Activated T-cell treated with anti-CD3 and anti-CD28 coated beads, Interleukin-2, amount 50 U/mL, for 4 hours (primary cell): Measurements from ENCODE around the gene ADNP2. TPM values are rescaled to one million over a fixed set of nuclear protein-coding genes. Genes with fewer than 3 reads are reported as not detected.
"Not testable (repeated sequence)": the region's sequence is repeated elsewhere in the genome, so short reads cannot be mapped to it uniquely, and the experiment has no call there.

ENCODE experiments used
- ATAC-seq, 2 donors: fragments of 200-7000 bp; cut with Tn5 transposase; one replicate each; pipeline ENCODE4 v1.10.0; 2021
- DNase-seq: peaks from one replicate; pipeline ENCODE4 v3.0.0-alpha.2; 2020
- H3K27me3 Mint-ChIP-seq: one replicate; pipeline ENCODE4 v1.8.0; 2021; ENCODE audit warnings: low read depth, mixed read lengths
- H3K36me3 Mint-ChIP-seq: one replicate; pipeline ENCODE4 v1.8.0; 2022; ENCODE audit warnings: mixed read lengths; ENCODE audit not compliant: insufficient read depth
- H3K4me1 Mint-ChIP-seq: one replicate; pipeline ENCODE4 v1.8.0; 2021; ENCODE audit warnings: low read depth, mixed read lengths
- H3K4me3 Mint-ChIP-seq: one replicate; pipeline ENCODE4 v1.8.0; 2021; ENCODE audit warnings: mild to moderate bottlenecking, moderate library complexity, mixed read lengths
- H3K9me3 Mint-ChIP-seq: one replicate; pipeline ENCODE4 v1.8.0; 2021; ENCODE audit warnings: mixed read lengths
- total RNA-seq, 3 donors: library from RNA; stranded (reverse); gene quantifications; one replicate each; pipeline ENCODE4 v1.2.1, GENCODE V29; 2021

The ADNP2 gene
- total RNA-seq, 3 donors from 2014 or later: 23.3 to 26.3 (median 25.2) TPM

DNA sequence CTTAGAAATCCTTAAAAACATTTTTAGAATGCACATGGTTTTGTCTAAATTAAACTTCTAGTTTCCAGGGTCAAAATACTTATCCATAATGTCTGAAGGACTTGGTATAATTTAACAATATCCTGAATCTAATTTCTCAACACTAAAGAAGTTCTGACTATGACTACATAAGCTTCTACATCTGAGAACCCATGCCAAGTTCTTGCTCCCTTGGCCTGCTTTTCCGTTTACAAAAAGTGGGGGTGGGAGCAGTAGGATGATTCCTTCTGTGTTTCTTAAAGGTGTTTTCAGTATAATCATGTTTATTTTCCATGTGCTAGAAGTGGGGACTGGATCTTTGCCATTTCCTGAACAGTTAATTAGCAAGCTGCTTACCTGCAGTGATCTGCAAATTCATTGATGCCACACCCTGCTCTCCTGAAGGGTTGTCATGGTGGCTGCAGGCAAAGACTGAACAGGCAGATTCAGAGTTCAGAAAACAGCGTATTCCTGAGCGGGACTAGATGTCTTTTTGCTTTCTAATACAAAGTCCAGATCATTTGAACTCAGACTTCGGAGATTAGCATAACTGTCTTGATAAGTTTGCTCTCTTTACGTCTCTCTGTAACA lies 36.2 kb downstream of the ADNP2 start:
- Mint-ChIP-seq H3K4me3 (no peak overlapping the region), H3K27me3 (peaks cover 20% of the 10 kb centered on the region), H3K36me3 (peaks cover 1% of the 10 kb centered on the region), H3K9me3 (no peaks in the 10 kb centered on the region), H3K4me1 (peaks cover 13% of the 10 kb centered on the region)
- no peak for DNase-seq
- no peak for ATAC-seq

DNA sequence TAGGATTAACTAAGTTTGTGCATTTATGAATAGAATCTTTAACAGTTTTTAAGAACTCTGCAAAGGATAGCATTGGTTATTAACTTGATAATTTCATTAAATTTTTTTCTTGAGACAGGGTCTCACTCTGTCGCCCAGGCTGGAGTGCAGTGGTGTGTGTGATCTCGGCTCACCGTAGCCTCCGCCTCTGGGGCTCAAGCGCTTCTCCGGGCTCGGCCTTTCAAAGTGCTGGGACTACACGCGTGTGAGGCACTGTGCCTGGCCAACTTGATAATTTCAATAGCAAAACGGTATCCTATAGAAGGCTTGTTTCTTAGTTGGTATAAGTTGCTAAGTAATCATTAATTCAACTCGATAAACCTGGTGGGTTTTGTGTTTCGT lies 38.0 kb downstream of the ADNP2 start:
- Mint-ChIP-seq H3K4me1 (peaks cover 13% of the 10 kb centered on the region), H3K36me3 (no peaks in the 10 kb centered on the region), H3K27me3 (peaks cover 22% of the 10 kb centered on the region), H3K9me3 (no peaks in the 10 kb centered on the region), H3K4me3 (peak overlapping the region; percentile 83)
- DNase-seq: no peak
- ATAC-seq: peak; percentile 27 to 32

DNA sequence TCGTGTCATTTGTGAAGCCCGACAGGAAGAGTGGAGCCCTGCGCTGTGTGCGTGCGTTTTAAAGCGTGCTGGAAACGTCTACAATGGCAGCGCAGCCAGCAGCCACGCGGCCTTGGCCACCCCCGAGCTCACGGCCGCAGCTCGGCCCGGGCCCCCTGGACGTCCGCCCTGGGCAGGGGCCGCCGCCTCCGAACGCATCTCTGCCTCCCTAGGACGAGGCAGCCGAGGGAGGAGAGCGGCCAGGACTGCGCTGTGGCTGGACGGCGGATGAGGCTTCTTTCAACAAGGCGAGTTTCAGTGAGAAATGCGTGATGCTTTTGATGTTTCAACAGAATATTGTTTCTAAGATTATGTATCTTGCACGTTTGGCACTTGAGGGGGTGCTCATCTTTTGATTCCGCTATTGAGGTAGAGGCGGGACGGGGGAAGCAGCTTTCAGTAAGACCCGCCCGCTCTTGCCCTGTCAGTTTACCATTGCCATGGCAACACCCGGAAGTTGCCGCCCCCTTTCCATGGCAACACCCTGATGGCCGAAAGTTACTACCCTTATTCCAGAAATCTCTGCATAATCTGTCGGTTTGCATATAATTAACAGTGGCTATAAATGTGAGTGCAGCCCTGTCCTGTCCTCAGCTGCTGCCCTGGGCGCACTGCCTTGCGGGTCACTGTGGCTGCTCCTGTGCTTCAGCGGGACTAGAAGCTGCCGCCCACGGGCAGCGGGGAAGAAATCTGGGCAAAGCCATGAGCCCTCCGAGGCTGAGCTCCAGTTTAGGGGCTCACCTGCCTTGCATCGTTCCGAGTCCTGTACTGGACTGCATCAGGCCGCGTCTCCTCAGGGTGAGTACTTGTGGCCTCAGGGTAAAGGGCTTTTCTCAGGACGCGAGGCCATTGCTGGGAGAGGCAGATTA lies 38.6 kb downstream of the ADNP2 start:
- peak; percentile 60 for DNase-seq
- Mint-ChIP-seq H3K4me3 (peak overlapping the region; percentile 83), H3K4me1 (peaks cover 13% of the 10 kb centered on the region), H3K36me3 (no peaks in the 10 kb centered on the region), H3K27me3 (peaks cover 22% of the 10 kb centered on the region), H3K9me3 (no peaks in the 10 kb centered on the region)
- ATAC-seq: peak; percentile 94 to 95

DNA sequence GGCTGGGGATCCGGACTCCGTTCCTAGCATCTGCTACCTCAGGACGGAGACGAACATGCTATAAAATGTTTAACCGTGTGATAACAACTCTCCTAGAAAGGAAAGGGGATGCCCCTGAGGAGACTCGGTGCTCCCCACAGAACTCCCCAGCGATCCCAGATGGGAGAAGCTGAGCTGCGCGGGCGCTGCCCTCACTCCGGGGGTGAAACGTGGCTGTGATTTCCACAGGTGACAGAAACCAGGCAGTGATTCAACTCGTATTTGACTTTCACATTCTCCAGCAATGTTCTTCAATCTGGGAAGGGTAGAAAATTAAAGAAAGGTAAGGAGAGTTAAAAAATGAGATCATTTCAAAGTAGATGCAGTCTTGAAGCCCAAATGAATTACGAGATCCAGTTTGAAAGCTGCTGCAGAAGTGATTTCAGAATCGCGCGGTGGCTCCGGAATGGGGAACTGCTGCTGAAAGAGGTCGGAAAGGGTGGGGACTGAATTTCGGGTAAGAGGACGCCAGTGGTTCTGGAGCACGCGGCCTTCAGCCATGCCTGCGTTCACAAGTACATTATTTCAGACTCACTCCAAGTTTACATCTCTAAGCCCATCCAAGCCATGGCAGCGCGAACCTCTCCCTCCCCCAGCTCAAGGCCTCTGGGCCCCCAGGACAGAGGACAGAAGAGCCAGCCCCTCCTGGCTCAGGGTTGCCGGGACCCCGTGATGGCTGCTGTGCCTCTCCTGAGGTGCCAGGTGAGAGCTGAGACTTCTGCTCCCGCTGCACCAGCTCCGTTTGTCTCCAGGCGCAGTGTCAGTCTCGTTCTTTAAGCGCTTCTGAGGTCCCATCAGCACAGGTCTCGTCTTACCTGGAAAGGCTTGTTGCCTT lies 39.5 kb downstream of the ADNP2 start:
- peaks cover 22% of the 10 kb centered on the region for H3K27me3 Mint-ChIP-seq
- H3K4me1 Mint-ChIP-seq: peaks cover 13% of the 10 kb centered on the region
- ATAC-seq (no peak), DNase-seq (no peak)
- no peaks in the 10 kb centered on the region for H3K9me3 Mint-ChIP-seq
- H3K36me3 Mint-ChIP-seq: no peaks in the 10 kb centered on the region
- peak overlapping the region; percentile 83 for H3K4me3 Mint-ChIP-seq

DNA sequence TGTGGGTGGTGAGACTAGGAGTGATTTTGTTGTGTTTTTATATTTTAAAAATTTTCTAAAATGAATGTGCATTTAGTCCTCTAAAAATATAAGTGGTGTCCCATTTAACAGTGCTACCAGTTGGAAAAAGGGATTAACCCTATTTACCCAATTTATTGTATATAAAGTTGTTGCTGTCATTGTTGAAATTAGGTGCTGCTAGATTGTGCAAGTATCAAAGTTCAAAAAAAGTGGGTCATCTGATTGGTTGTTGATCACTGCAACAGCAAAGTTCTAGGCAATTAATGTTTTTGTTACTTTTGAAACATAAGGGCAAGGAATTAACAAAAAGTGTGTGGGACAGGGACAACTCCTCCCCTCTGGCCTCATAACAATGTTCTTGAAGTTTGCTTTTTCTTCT lies 40.6 kb downstream of the ADNP2 start:
- Mint-ChIP-seq H3K4me3 (no peak overlapping the region), H3K4me1 (peaks cover 17% of the 10 kb centered on the region), H3K9me3 (no peaks in the 10 kb centered on the region), H3K36me3 (no peaks in the 10 kb centered on the region), H3K27me3 (peaks cover 22% of the 10 kb centered on the region)
- ATAC-seq: no peak
- DNase-seq: no peak

DNA sequence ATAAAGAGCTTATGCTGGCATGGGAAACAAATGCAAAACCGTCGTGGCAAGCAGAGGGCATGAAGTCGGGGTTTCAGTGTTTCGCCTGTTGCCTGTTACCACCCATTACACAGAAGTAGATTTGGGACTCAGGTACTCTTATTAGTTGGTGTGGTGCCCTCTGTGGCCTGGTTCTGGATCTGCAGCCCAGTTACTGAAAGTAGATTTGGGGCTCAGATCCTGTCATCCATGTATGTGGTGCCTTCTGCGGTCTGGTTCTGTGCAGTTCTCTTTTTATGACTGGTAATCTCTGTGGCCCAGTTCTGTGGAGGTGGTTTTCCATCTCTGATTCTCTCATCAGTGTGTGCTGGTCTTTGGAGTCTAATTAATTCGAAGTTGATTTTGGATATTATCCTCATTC lies 45.2 kb downstream of the ADNP2 start:
- H3K27me3 Mint-ChIP-seq: peaks cover 14% of the 10 kb centered on the region
- ATAC-seq: peak; percentile 82 to 86
- no peak overlapping the region for H3K4me3 Mint-ChIP-seq
- no peak for DNase-seq
- H3K36me3 Mint-ChIP-seq: no peaks in the 10 kb centered on the region
- H3K9me3 Mint-ChIP-seq: no peaks in the 10 kb centered on the region
- peaks cover 4% of the 10 kb centered on the region for H3K4me1 Mint-ChIP-seq

DNA sequence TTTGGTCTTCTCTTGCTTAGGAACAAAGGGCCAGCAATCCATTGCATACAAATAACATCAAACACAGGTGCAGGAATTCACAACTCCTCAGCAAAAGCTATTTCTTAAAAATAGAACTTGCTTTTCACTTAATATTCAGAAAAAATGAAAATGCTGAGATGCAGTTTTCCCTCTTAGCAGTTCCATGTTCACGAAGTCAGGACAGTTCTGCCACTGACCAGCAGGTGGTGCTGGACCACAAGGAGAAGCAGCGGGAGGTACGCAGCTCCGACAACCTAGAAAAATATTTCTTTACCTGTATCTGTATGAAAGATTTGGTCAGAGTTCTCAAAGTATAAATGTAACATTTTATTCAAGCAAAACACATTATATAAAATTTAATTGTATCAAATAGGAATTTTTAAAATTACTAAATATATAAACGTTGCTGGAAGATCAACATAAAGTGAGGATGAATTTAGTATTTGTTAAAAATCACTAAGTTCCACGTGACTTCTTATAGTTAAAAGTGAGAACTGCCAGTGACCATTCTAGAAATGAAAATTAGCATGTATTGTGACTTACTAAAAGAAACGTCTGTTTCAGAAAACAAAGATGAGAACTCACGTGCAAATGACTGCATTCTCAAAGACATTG lies 48.8 kb downstream of the ADNP2 start:
- peak; percentile 68 for DNase-seq
- Mint-ChIP-seq H3K27me3 (peaks cover 28% of the 10 kb centered on the region), H3K36me3 (no peaks in the 10 kb centered on the region), H3K9me3 (no peaks in the 10 kb centered on the region), H3K4me1 (peaks cover 6% of the 10 kb centered on the region), H3K4me3 (no peak overlapping the region)
- ATAC-seq: no peak

DNA sequence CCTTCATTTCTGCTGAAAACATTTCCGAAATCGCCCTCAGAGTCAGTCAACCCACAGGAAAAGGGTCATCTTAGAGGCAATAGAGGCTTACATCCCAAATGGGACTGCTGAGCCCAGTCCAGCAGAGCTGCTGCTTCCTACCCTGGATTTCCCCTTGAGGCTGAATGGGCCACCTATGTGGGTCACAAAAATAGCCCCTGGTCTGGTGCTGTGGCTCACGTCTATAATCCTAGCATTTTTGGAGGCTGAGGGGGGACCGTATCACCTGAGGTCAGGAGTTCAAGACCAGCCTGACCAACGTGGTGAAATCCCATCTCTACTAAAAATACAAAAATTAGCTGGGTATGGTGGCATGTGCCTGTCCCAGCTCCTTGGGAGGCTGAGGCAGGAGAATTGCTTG lies 49.3 kb downstream of the ADNP2 start:
- ATAC-seq (no peak), DNase-seq (no peak)
- Mint-ChIP-seq H3K27me3 (peaks cover 33% of the 10 kb centered on the region), H3K4me1 (peaks cover 6% of the 10 kb centered on the region), H3K36me3 (no peaks in the 10 kb centered on the region), H3K9me3 (no peaks in the 10 kb centered on the region), H3K4me3 (no peak overlapping the region)

DNA sequence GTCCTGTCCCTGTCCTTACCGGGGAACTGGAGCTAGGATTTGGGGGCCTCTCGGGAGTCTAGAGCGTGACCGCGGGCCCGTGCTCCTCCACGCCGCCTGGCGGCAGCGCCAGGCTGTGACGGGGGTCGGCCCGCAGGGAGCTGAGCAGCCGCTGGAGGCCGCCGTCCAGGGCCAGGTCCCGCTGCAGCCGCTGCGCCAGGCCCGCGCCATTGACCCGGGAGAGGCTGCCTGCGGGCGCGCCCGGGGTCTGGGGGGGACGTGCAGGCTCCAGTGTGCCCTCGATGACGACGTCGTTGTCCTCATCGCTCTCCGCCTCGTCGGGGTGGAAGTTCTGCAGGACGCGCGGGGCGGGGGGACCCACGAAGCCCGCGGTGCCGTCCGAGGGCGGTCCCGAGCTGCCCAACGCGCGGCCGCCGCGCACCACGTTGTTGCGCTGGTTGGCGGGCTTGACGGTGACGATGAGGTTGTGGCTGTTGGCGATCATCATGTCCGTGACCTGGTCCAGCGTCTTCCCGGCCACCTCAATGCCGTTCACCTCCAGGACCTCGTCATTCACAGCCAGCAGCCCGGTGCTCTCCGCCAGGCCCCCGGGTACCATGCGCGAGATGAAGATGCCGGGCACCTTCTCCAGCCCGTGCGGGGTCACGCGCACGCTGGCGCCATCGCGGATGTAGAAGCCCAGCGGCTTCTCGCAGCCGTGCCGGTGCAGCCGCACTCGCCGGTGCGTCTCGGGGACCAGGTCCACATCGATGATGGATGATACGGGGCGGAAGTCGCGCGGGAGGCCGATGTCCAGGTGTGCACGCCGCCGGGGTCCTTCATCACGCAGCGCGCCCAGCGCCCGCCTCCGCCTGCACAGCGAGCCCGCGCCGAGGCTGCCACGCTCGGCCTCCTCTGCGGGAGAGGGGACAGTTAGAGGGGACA lies 50.9 kb downstream of the ADNP2 start:
- peaks cover 12% of the 10 kb centered on the region for H3K9me3 Mint-ChIP-seq
- DNase-seq (peak; percentile 23), ATAC-seq (peak; percentile 83 to 89)
- peak overlapping the region; percentile 32 for H3K4me3 Mint-ChIP-seq
- H3K36me3 Mint-ChIP-seq: no peaks in the 10 kb centered on the region
- peaks cover 2% of the 10 kb centered on the region for H3K4me1 Mint-ChIP-seq
- peaks cover 45% of the 10 kb centered on the region for H3K27me3 Mint-ChIP-seq

DNA sequence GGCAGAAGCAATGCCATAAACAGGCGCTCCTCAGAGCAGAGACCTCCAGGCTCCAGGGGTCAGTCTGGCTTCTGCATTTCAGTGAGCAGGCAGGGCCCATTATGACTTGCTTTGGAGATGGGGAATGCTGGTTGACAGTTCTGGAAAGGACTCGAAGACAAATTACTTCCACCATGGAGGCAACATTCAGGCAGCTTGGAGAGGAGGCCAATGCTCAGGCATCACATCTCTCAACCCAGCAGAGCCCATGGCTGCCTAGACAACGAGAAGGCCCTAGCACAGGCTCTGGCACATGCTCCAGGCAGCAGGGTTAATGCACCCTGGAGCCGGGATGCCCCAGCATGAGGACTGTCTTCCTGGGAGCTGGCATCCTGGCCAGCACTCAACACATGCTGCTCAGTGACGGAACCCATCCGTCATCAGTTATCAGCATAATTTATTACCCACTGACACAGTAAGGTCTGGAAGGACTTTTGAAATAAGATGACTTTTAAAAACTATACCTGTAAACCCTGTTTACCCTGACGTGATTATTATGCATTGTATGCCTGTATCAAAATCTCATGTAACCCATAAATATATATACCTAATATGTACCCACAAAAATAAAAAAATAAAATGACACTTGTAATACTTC lies 52.8 kb downstream of the ADNP2 start:
- Mint-ChIP-seq H3K4me3 (no peak overlapping the region), H3K27me3 (peaks cover 45% of the 10 kb centered on the region), H3K36me3 (no peaks in the 10 kb centered on the region), H3K9me3 (peaks cover 21% of the 10 kb centered on the region), H3K4me1 (peaks cover 2% of the 10 kb centered on the region)
- no peak for ATAC-seq
- DNase-seq: no peak

DNA sequence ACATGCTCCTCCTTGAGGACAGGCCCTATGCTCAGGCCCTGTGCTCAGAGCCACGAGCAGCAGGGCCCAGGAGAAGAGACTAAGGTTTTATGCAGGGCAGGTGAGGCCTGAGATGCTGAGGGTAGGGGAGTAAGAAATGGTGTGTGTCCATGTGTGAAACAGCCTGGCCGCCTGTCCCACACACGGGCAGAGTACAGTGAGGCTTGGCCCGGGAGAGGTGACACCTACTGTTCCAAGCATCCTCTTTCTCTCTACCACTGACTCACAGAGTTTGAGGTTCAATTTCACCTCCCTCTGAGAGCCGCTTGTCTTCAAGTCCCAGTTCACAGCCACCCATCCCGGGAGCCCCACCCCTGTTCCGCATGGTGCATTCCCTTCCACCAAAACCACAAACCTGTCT lies 54.1 kb downstream of the ADNP2 start:
- peaks cover 47% of the 10 kb centered on the region for H3K27me3 Mint-ChIP-seq

DNA sequence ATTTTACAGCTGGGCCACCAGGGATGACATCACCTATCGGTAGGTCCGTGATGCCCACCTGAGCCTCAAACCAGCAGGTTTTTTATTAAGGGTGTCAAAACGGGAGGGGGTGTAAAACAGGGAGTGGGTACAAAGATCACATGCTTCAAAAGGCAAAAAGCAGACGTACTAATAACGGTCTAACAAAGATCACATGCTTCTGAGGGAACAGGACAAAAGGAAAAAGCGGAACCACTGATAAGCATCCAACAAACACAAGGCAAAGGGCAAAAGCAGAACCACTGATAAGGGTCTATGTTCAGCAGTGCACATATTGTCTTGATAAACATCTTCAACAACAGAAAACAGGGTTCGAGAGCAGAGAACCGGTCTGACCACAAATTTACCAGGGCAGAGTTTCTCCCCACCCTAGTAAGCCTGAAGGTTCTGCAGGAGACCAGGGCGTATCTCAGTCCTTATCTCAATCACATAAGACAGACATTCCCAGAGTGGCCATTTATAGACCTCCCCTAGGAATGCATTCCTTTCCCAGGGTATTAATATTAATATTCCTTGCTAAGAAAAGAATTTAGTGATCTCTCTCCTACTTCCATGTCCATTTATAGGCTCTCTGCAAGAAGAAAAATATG lies 55.8 kb downstream of the ADNP2 start:
- H3K27me3 Mint-ChIP-seq: peaks cover 46% of the 10 kb centered on the region
- not testable (repeated sequence) for ATAC-seq, DNase-seq, H3K4me1 Mint-ChIP-seq, H3K36me3 Mint-ChIP-seq, H3K4me3 Mint-ChIP-seq
- H3K9me3 Mint-ChIP-seq: peaks cover 21% of the 10 kb centered on the region

More for the DNA sequence above, 54.1 kb downstream of the ADNP2 start:
- Mint-ChIP-seq H3K9me3 (peaks cover 21% of the 10 kb centered on the region), H3K4me3 (no peak overlapping the region), H3K4me1 (peaks cover 2% of the 10 kb centered on the region), H3K36me3 (no peaks in the 10 kb centered on the region)
- ATAC-seq (no peak), DNase-seq (no peak)
